RCC 7860 (cell line): ENCODE results near the gene RSPH9.
"Not testable (repeated sequence)": the region's sequence is repeated elsewhere in the genome, so short reads cannot be mapped to it uniquely, and the experiment has no call there.

ENCODE experiments used
- DNase-seq: peaks from one replicate; pipeline ENCODE4 v3.0.0-alpha.2; 2015; ENCODE audit warnings: low spot score
- FAIRE-seq: peaks from 2 replicates; lab custom pipeline; 2012; peaks lifted over from hg19 to GRCh38; lab: Jason Lieb, UNC

Gene RSPH9

GRCh38 chr6:43682724-43683429 is 38.0 kb downstream of the RSPH9 start:
- DNase-seq: no peak

GRCh38 chr6:43683708-43684455 is 39.0 kb downstream of the RSPH9 start:
- DNase-seq (no peak), FAIRE-seq (no peak)

More at GRCh38 chr6:43682724-43683429, 38.0 kb downstream of the RSPH9 start:
- no peak for FAIRE-seq

- no peak for FAIRE-seq
- DNase-seq: no peak
Observed at GRCh38 chr6:43687079-43687436, 42.2 kb downstream of the RSPH9 start.

GRCh38 chr6:43687437-43688347 is 42.9 kb downstream of the RSPH9 start, which contains the start of gene MRPS18A:
MRPS18A (minus strand) TSS chr6:43687791; CDS start chr6:43687779, 12 bp downstream.
- FAIRE-seq (no peak), DNase-seq (peak; percentile 50)

- FAIRE-seq (no peak), DNase-seq (no peak)
Observed at GRCh38 chr6:43689421-43689820, 44.6 kb downstream of the RSPH9 start.

- FAIRE-seq (no peak), DNase-seq (no peak)
Observed at GRCh38 chr6:43695215-43695966, 50.6 kb downstream of the RSPH9 start.

- FAIRE-seq: no peak
- DNase-seq: no peak
Observed at GRCh38 chr6:43695967-43696291, 51.1 kb downstream of the RSPH9 start.

- no peak for DNase-seq
- FAIRE-seq: no peak
Observed at GRCh38 chr6:43697421-43697820, 52.6 kb downstream of the RSPH9 start.

- FAIRE-seq (no peak), DNase-seq (peak; percentile 28)
Observed at GRCh38 chr6:43698584-43699349, 53.9 kb downstream of the RSPH9 start.

GRCh38 chr6:43699564-43700186 is 54.8 kb downstream of the RSPH9 start:
- DNase-seq: no peak

GRCh38 chr6:43700939-43701560 is 56.2 kb downstream of the RSPH9 start:
- not testable (repeated sequence) for FAIRE-seq, DNase-seq

More at GRCh38 chr6:43699564-43700186, 54.8 kb downstream of the RSPH9 start:
- FAIRE-seq: no peak

- DNase-seq: no peak
- FAIRE-seq: no peak
Observed at GRCh38 chr6:43702171-43702533, 57.3 kb downstream of the RSPH9 start.

GRCh38 chr6:43702534-43703440 is 58.0 kb downstream of the RSPH9 start:
- DNase-seq: peak; percentile 37
- no peak for FAIRE-seq

GRCh38 chr6:43703512-43704429 is 58.9 kb downstream of the RSPH9 start:
- DNase-seq: no peak

GRCh38 chr6:43705996-43706395 is 61.2 kb downstream of the RSPH9 start:
- FAIRE-seq: no peak

More at GRCh38 chr6:43703512-43704429, 58.9 kb downstream of the RSPH9 start:
- FAIRE-seq: no peak

GRCh38 chr6:43706788-43707187 is 62.0 kb downstream of the RSPH9 start:
- FAIRE-seq (no peak), DNase-seq (no peak)

More at GRCh38 chr6:43705996-43706395, 61.2 kb downstream of the RSPH9 start:
- no peak for DNase-seq

- DNase-seq: no peak
- no peak for FAIRE-seq
Observed at GRCh38 chr6:43707269-43707668, 62.4 kb downstream of the RSPH9 start.
